HFFc6 (cell line): ENCODE data around the gene SLC7A1. TPM values are rescaled to one million over a fixed set of nuclear protein-coding genes. Genes with fewer than 3 reads are reported as not detected.

Source experiments
- DNase-seq: peaks from one replicate; pipeline ENCODE4 v3.0.0-alpha.2; 2018
- H3K27ac Mint-ChIP-seq: 2 replicates; pipeline ENCODE4 v1.8.0; 2020; ENCODE audit warnings: mild to moderate bottlenecking, mixed read lengths
- H3K27me3 Mint-ChIP-seq: 2 replicates; pipeline ENCODE4 v1.8.0; 2021; ENCODE audit warnings: mild to moderate bottlenecking, moderate library complexity, mixed read lengths; ENCODE audit not compliant: insufficient read depth
- H3K36me3 Mint-ChIP-seq: 2 replicates; pipeline ENCODE4 v1.8.0; 2021; ENCODE audit warnings: low read depth, mixed read lengths
- H3K4me1 Mint-ChIP-seq: 2 replicates; pipeline ENCODE4 v1.8.0; 2020; ENCODE audit warnings: low read depth, mixed read lengths
- H3K4me3 Mint-ChIP-seq: 2 replicates; pipeline ENCODE4 v1.8.0; 2020; ENCODE audit warnings: mild to moderate bottlenecking, moderate library complexity, mixed read lengths
- H3K9me3 Mint-ChIP-seq: 2 replicates; pipeline ENCODE4 v1.8.0; 2020; ENCODE audit warnings: mild to moderate bottlenecking, mixed read lengths
- total RNA-seq, 6 experiments: library from RNA; stranded (reverse); fragmentation: NEBNext Ultra II Directional; extraction: Animal tissue kit (Norgen Biotek cat#: 25700); gene quantifications; 2 replicates in 1 of 6; 3 replicates in 5 of 6; pipeline ENCODE4 v1.2.3, GENCODE V29; 2021
- TF ChIP-seq, protein P1 (sequence below): fragments of 200-600 bp; sonication (generic); IDR thresholded peaks from 2 replicates; pipeline ENCODE4 v1.5.0; 2021; ENCODE audit warnings: antibody characterized with exemption, mild to moderate bottlenecking

Gene SLC7A1
- total RNA-seq, 6 experiments from 2014 or later, result 134 to 174 (median 144) TPM

- H3K4me3 Mint-ChIP-seq, result 0 out of 2 replicates have a peak overlapping the region, but pooled peaks have one; percentile 2
- no peak for DNase-seq
- peak overlapping the region; percentile 97 for H3K27ac Mint-ChIP-seq
- peaks cover 43% of the 10 kb centered on the region for H3K36me3 Mint-ChIP-seq
- no peaks in the 10 kb centered on the region; the same call in none of the 2 replicates for H3K27me3 Mint-ChIP-seq
- H3K9me3 Mint-ChIP-seq, result no peaks in the 10 kb centered on the region
- TF ChIP-seq, protein P1, sequence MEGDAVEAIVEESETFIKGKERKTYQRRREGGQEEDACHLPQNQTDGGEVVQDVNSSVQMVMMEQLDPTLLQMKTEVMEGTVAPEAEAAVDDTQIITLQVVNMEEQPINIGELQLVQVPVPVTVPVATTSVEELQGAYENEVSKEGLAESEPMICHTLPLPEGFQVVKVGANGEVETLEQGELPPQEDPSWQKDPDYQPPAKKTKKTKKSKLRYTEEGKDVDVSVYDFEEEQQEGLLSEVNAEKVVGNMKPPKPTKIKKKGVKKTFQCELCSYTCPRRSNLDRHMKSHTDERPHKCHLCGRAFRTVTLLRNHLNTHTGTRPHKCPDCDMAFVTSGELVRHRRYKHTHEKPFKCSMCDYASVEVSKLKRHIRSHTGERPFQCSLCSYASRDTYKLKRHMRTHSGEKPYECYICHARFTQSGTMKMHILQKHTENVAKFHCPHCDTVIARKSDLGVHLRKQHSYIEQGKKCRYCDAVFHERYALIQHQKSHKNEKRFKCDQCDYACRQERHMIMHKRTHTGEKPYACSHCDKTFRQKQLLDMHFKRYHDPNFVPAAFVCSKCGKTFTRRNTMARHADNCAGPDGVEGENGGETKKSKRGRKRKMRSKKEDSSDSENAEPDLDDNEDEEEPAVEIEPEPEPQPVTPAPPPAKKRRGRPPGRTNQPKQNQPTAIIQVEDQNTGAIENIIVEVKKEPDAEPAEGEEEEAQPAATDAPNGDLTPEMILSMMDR, result no peak
- peaks cover 99% of the 10 kb centered on the region for H3K4me1 Mint-ChIP-seq
Measured at GRCh38 chr13:29587645-29588044, 7.8 kb downstream of the SLC7A1 start.

GRCh38 chr13:29583073-29583785 is 12.3 kb downstream of the SLC7A1 start:
- DNase-seq, result peak; percentile 86
- Mint-ChIP-seq H3K4me1 (peaks cover 98% of the 10 kb centered on the region), H3K4me3 (peak overlapping the region; percentile 78), H3K27me3 (no peaks in the 10 kb centered on the region; the same call in none of the 2 replicates), H3K27ac (peak overlapping the region; percentile 94), H3K36me3 (peaks cover 38% of the 10 kb centered on the region), H3K9me3 (no peaks in the 10 kb centered on the region)
- TF ChIP-seq, protein P1, result no peak

DNA sequence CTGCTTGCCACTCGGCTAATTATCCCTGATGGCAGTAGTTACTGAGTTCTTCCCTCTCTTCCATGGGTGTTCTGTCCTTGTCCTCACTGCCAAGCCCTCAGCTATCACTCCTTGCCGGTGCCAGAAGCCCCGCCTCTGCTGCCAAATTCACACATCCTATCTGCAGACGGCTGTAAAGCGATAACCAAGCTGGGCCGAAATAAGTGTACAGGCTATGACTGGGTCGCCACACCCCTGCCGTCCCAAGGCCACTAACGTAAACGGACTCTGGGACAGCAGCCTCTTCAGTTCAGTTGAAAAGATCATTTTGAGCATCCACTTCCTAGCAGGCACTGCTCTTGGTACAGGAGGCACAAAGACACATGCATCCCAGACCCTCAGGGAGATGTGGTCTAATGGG is 13.3 kb downstream of the SLC7A1 start:
- Mint-ChIP-seq H3K36me3 (peaks cover 34% of the 10 kb centered on the region), H3K27me3 (no peaks in the 10 kb centered on the region; the same call in none of the 2 replicates), H3K27ac (peak overlapping the region; percentile 94), H3K9me3 (no peaks in the 10 kb centered on the region), H3K4me1 (peaks cover 98% of the 10 kb centered on the region), H3K4me3 (peak overlapping the region; percentile 78)
- no peak for DNase-seq
- TF ChIP-seq, protein P1, result no peak

DNA sequence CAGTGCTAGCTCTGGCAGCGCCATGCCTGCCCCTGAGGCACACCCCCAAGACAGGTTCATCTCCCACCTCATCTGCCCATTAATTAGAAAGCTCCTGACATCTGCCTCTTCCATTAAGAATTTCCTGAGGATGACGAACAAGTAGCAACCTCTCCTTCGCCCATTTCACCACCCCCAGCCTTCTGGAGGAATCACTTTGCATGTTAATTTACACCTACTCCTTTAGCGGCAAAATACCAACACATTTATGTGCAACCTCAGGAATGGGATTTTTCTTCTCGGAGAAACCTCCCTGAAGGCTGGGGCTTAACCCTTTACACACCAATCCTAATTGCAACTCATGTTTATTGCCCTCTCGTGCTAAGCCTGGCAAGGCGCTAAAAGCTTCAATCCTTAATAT is 13.8 kb downstream of the SLC7A1 start:
- no peaks in the 10 kb centered on the region for H3K9me3 Mint-ChIP-seq
- H3K27ac Mint-ChIP-seq, result peak overlapping the region; percentile 57
- DNase-seq, result no peak
- peak overlapping the region; percentile 52 for H3K4me3 Mint-ChIP-seq
- peaks cover 98% of the 10 kb centered on the region for H3K4me1 Mint-ChIP-seq
- TF ChIP-seq, protein P1, result no peak
- no peaks in the 10 kb centered on the region; the same call in none of the 2 replicates for H3K27me3 Mint-ChIP-seq
- peaks cover 31% of the 10 kb centered on the region for H3K36me3 Mint-ChIP-seq

GRCh38 chr13:29579094-29579493 is 16.4 kb downstream of the SLC7A1 start:
- DNase-seq, result no peak
- Mint-ChIP-seq H3K36me3 (peaks cover 24% of the 10 kb centered on the region), H3K27me3 (no peaks in the 10 kb centered on the region; the same call in none of the 2 replicates), H3K27ac (no peak overlapping the region; the same call in 1 of the 2 replicates), H3K9me3 (no peaks in the 10 kb centered on the region), H3K4me3 (no peak overlapping the region), H3K4me1 (peaks cover 95% of the 10 kb centered on the region)
- TF ChIP-seq, protein P1, result no peak
